Sigmoid colon (tissue), 7 donors: ENCODE measurements around the gene TNP2. TPM values are rescaled to one million over a fixed set of nuclear protein-coding genes. Genes with fewer than 3 reads are reported as not detected.

ENCODE experiments used
- DNase-seq: peaks from one replicate; pipeline ENCODE4 v3.0.0-alpha.2; 2019
- H3K27ac ChIP-seq, 4 donors: fragments of 200-600 bp; sonication (generic); one replicate each; pipeline ENCODE4 v1.5.1; 2016 to 2019; ENCODE audit warnings: mild to moderate bottlenecking in 1 of 4
- H3K27me3 ChIP-seq, 3 donors: fragments of 200-600 bp; sonication (generic); one replicate each; pipeline ENCODE4 v1.5.1; 2019; ENCODE audit warnings: mild to moderate bottlenecking in 1 of 3
- H3K36me3 ChIP-seq, 4 donors: fragments of 200-600 bp; sonication (generic); one replicate each; pipeline ENCODE4 v1.5.1; 2016 to 2019
- H3K4me1 ChIP-seq, 4 donors: fragments of 200-600 bp; sonication (generic); one replicate each; pipeline ENCODE4 v1.5.1; 2017 to 2019
- H3K4me3 ChIP-seq, 4 donors: fragments of 200-600 bp; sonication (generic); one replicate each; pipeline ENCODE4 v1.5.1; 2017 to 2019; ENCODE audit warnings: mild to moderate bottlenecking in 2 of 4, moderate library complexity in 1 of 4
- H3K9me3 ChIP-seq, 4 donors: fragments of 200-600 bp in 3 of 4; sonication (generic) in 3 of 4; one replicate each; pipeline versions ENCODE4 v1.5.1 to v1.6.1; 2013 to 2019
- CTCF ChIP-seq, 4 experiments: fragments of 450-650 bp in 3 of 4; fragments of 200-600 bp in 1 of 4; IDR thresholded peaks; one replicate each; pipeline ENCODE4 v1.5.1; 2016 to 2019; ENCODE audit warnings: antibody characterized with exemption in 4 of 4, mild to moderate bottlenecking in 3 of 4, moderate library complexity in 2 of 4
- EP300 ChIP-seq, 4 donors: sonication (generic); formaldehyde crosslinking; IDR thresholded peaks; one replicate each; pipeline ENCODE4 v1.6.1; 2017; ENCODE audit warnings: antibody characterized with exemption in 4 of 4
- POLR2A ChIP-seq, 2 donors: fragments of 450-650 bp; IDR thresholded peaks; one replicate each; pipeline ENCODE4 v1.6.1; 2016; ENCODE audit warnings: antibody characterized with exemption in 2 of 2, mild to moderate bottlenecking in 2 of 2, moderate library complexity in 2 of 2
- POLR2AphosphoS5 ChIP-seq, 4 donors: sonication (generic); formaldehyde crosslinking; IDR thresholded peaks; one replicate each; pipeline ENCODE4 v1.6.1; 2017; ENCODE audit warnings: antibody characterized with exemption in 4 of 4
- WGBS, 2 donors: extraction: QIAGEN DNeasy Blood & Tissue Kit; methylation state at CpG; one replicate each; pipeline ENCODE4 v1.1.7; 2013; 5-methylcytosine and 5-hydroxymethylcytosine counted together
- intact Hi-C: fragments of 100-400 bp; cut with DNase I; formaldehyde crosslinking; loops from one replicate; pipeline ENCODE4 v1.15.1; 2023
- polyA plus RNA-seq, 3 donors: library from polyadenylated mRNA; stranded (reverse); fragments of 200-250 nt; gene quantifications; one replicate each; pipeline ENCODE4 v1.2.3, GENCODE V29; 2013
- total RNA-seq, 4 donors: library from RNA; depleted of rRNA; stranded (reverse); fragments of >200 nt; gene quantifications; one replicate each; pipeline ENCODE4 v1.1.0, GENCODE V29; 2016
- donor health status: healthy with polysubstance abuse.
- donor health status: Bipolar disorder and iron deficiency.
- donor health status: healthy.

Gene TNP2
- total and polyA plus RNA-seq, 7 donors, result not detected

DNA sequence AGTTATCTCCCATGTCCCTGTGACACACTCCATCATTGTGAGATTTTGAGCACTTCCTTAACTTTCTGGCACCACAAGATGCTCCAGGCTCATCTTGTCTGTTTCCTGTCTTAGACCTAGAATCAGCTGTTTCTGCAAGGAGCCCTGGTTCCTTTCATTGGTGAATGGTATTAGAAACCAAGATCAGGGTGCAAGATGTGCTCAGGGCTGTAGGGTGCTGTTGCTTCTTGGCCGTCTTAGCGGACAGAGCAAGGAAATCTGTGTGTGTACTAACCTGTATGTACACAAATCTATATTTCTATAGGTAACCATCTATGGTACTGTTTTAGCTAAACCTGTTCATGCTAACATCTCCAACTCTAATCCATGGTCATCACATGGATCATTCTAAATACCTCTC lies 20.1 kb upstream of the TNP2 start:
- Histone ChIP-seq H3K4me3 (no peak overlapping the region), H3K36me3 (no peaks in the 10 kb centered on the region), H3K9me3 (no peaks in the 10 kb centered on the region), H3K27ac (no peak overlapping the region), H3K4me1 (no peaks in the 10 kb centered on the region), H3K27me3 (no peaks in the 10 kb centered on the region)
- no peak for TF ChIP-seq POLR2AphosphoS5 (IDR thresholded peaks at IDR 0.05)
- no peak for TF ChIP-seq EP300 (IDR thresholded peaks at IDR 0.05)
- no peak for TF ChIP-seq POLR2A (IDR thresholded peaks at IDR 0.05)
- no peak for TF ChIP-seq CTCF (IDR thresholded peaks at IDR 0.05)
- DNase-seq, result no peak
- intact Hi-C loops, result no loop called here
- 95 to 97% methylated on average over 2 of the region's 2 CpGs for WGBS, 2 donors

- H3K9me3 ChIP-seq, result no peaks in the 10 kb centered on the region
- no peak for TF ChIP-seq POLR2AphosphoS5 (IDR thresholded peaks at IDR 0.05)
- TF ChIP-seq POLR2A (IDR thresholded peaks at IDR 0.05), result no peak
- TF ChIP-seq CTCF (IDR thresholded peaks at IDR 0.05), result no peak
- no peak for TF ChIP-seq EP300 (IDR thresholded peaks at IDR 0.05)
- intact Hi-C loops, result no loop called here
- H3K4me1 ChIP-seq, result no peaks in the 10 kb centered on the region
- H3K27me3 ChIP-seq, result no peaks in the 10 kb centered on the region
- 87% methylated on average over 2 of the region's 2 CpGs for WGBS, 2 donors
- H3K27ac ChIP-seq, result no peak overlapping the region
- no peaks in the 10 kb centered on the region for H3K36me3 ChIP-seq
- DNase-seq, result no peak
- no peak overlapping the region for H3K4me3 ChIP-seq
Observed at GRCh38 chr16:11285842-11286241, 16.7 kb upstream of the TNP2 start.

DNA sequence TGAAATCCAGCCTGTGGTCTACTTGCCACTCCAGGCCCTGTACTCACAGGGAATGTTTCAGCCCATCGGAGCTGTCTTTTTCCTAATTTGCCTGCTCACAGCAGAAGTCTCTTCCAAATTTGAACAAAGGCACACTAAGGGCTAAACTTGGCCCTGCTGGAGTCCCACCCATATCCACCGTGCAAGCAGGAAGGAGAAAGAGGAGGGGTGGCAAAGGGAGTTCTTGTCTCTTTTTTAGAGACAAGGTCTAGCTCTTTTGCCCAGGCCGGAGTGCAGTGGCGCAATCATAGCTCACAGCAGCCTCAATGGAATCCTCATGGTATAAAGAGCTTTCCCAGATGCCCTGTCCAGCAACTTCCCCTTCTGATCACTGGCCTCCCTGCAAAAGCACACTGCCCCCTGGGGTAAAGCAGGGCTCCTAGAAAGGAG lies 14.7 kb upstream of the TNP2 start:
- no peaks in the 10 kb centered on the region for H3K27me3 ChIP-seq
- H3K27ac ChIP-seq, result no peak overlapping the region
- H3K9me3 ChIP-seq, result no peaks in the 10 kb centered on the region
- DNase-seq, result no peak
- no peak overlapping the region for H3K4me3 ChIP-seq
- H3K4me1 ChIP-seq, result no peaks in the 10 kb centered on the region
- no peak for TF ChIP-seq CTCF (IDR thresholded peaks at IDR 0.05)
- no peak for TF ChIP-seq POLR2A (IDR thresholded peaks at IDR 0.05)
- TF ChIP-seq POLR2AphosphoS5 (IDR thresholded peaks at IDR 0.05), result no peak
- no peak for TF ChIP-seq EP300 (IDR thresholded peaks at IDR 0.05)
- no peaks in the 10 kb centered on the region for H3K36me3 ChIP-seq
- 75 to 79% methylated on average over 4 of the region's 4 CpGs for WGBS, 2 donors
- intact Hi-C loops, result no loop called here

DNA sequence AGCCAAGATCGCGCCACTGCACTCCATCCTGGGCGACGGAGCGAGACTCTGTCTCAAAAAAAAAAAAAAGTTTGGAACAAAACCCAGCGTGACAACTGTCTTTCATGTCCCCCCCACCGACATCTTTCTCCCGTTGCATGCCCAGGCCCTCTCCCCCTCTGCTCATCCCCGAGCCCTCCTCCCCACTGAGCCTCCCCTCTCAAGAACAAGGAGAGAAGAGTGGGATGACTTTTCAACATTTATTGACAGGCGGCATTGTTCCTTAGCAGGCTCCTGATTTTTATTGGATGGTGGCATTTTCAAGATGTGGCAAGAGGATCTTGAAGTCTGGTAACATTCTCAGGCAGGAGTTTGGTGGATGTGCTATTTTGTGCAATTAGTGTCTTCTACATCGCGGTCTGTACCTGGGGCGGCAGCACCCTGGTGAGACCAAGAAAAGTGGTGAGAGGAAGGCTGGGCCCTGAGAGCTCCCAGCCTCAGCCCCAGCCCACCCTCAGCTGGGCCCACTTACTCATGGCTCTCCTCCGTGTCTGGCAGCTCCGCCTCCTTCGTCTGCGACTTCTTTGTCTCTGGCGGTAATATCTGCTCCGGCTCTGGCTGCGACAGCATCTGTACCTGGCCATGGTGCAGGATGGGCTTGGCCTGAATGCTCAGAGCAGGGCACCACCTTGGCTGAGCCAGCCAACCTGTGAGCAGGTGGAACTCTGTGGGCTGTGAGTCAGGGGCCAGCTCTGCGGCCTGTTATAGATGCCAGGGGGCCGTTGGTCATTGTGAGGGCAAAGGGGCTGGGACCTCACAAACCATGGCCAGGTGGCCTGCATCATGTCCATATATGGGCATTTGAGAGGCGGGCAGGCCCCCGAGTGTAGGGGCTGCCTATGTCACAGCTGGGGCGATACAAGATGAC lies 11.7 kb upstream of the TNP2 start, which contains the start of gene PRM1:
TSS of gene PRM1 (minus strand) at position 715 of the 907 bp plus-strand sequence. CDS start at position 623, 92 bp downstream.
- Histone ChIP-seq H3K27ac (no peak within 1 kb of the TSS), H3K4me3 (no peak within 1 kb of the TSS), H3K27me3 (no peaks in the 10 kb centered on the region), H3K9me3 (no peaks in the 10 kb centered on the region), H3K4me1 (no peaks in the 10 kb centered on the region), H3K36me3 (no peaks in the 10 kb centered on the region)
- WGBS, 2 donors, result 88 to 92% methylated on average over 25 of the region's 25 CpGs
- intact Hi-C loops, result no loop called here
- DNase-seq, result no peak
- TF ChIP-seq EP300 (IDR thresholded peaks at IDR 0.05) (no peak), CTCF (IDR thresholded peaks at IDR 0.05) (no peak), POLR2AphosphoS5 (IDR thresholded peaks at IDR 0.05) (no peak), POLR2A (IDR thresholded peaks at IDR 0.05) (no peak)
